ENCODE measurements around the gene TFDP2. TPM values are rescaled to one million over a fixed set of nuclear protein-coding genes. Genes with fewer than 3 reads are reported as not detected.
A peak's percentile ranks its signal among the peaks of the same experiment; 100 is the strongest.

TFDP2 gene
- total and polyA plus RNA-seq, 9 of the 15 experiments (the other 6 are each of a cell fraction or from before 2014, with no cell fraction given), result 95.6 to 179 (median 126) TPM

DNA sequence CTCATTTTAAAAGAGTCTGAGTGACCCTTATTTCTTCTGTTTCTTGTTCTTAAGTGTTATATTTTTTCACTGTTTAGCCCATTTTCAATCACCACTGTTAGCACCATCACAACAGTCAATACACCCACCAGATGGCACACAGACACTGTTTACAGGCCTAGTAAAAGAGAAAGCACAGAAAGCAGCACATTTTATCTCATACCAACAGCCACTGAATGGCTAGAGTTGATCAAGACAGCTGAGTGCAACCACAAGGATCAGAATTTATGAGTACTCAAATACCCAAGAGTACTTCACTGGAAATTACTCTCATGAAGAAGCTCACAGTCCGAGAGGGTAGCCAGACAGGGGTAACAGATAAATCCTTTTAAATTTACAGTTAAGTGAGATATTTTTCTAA, 127.0 kb downstream of the TFDP2 start (continued):
- TF ChIP-seq ZNF143 (CRISPR knock-in tag; IDR thresholded peaks at IDR 0.05), result no peak
- no peak for TF ChIP-seq POLR3A (IDR thresholded peaks at IDR 0.05; ENCODE audit: borderline replicate concordance, extremely low read depth, insufficient read depth, insufficient read length)
- TF ChIP-seq HCFC1 (IDR thresholded peaks at IDR 0.05; ENCODE audit: low read depth, low read length), result no peak
- TF ChIP-seq ZNF668 (CRISPR knock-in tag; IDR thresholded peaks at IDR 0.05), result peak; percentile 73; the same call in 1 of the 2 replicates
- no peak for TF ChIP-seq RBM15 (IDR thresholded peaks at IDR 0.05; ENCODE audit: insufficient read depth, low read length)
- TF ChIP-seq ZNF780A (CRISPR knock-in tag; IDR thresholded peaks at IDR 0.05), result no peak
- TF ChIP-seq TCFL5 (CRISPR knock-in tag; conservative IDR thresholded peaks at IDR 0.05), result no peak
- TF ChIP-seq, protein P1, sequence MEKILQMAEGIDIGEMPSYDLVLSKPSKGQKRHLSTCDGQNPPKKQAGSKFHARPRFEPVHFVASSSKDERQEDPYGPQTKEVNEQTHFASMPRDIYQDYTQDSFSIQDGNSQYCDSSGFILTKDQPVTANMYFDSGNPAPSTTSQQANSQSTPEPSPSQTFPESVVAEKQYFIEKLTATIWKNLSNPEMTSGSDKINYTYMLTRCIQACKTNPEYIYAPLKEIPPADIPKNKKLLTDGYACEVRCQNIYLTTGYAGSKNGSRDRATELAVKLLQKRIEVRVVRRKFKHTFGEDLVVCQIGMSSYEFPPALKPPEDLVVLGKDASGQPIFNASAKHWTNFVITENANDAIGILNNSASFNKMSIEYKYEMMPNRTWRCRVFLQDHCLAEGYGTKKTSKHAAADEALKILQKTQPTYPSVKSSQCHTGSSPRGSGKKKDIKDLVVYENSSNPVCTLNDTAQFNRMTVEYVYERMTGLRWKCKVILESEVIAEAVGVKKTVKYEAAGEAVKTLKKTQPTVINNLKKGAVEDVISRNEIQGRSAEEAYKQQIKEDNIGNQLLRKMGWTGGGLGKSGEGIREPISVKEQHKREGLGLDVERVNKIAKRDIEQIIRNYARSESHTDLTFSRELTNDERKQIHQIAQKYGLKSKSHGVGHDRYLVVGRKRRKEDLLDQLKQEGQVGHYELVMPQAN (IDR thresholded peaks at IDR 0.05; ENCODE audit: borderline replicate concordance), result no peak; the same call in 1 of the 2 replicates
- TF ChIP-seq, protein P2, sequence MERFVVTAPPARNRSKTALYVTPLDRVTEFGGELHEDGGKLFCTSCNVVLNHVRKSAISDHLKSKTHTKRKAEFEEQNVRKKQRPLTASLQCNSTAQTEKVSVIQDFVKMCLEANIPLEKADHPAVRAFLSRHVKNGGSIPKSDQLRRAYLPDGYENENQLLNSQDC (CRISPR knock-in tag; IDR thresholded peaks at IDR 0.05), result no peak
- no peak for TF ChIP-seq NRF1 (conservative IDR thresholded peaks at IDR 0.05 in 1 of 2, IDR thresholded peaks at IDR 0.05 in 1 of 2)
- no peak for TF ChIP-seq MBD2 (IDR thresholded peaks at IDR 0.05; ENCODE audit: borderline replicate concordance, low read depth)
- peak; percentile 98 for TF ChIP-seq MTA3 (IDR thresholded peaks at IDR 0.05; ENCODE audit: borderline replicate concordance)
- TF ChIP-seq, protein P3, sequence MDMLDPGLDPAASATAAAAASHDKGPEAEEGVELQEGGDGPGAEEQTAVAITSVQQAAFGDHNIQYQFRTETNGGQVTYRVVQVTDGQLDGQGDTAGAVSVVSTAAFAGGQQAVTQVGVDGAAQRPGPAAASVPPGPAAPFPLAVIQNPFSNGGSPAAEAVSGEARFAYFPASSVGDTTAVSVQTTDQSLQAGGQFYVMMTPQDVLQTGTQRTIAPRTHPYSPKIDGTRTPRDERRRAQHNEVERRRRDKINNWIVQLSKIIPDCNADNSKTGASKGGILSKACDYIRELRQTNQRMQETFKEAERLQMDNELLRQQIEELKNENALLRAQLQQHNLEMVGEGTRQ (CRISPR knock-in tag; IDR thresholded peaks at IDR 0.05), result no peak
- TF ChIP-seq PTRF (tag; IDR thresholded peaks at IDR 0.05), result no peak
- TF ChIP-seq HNRNPH1 (optimal IDR thresholded peaks at IDR 0.05; ENCODE audit: low read depth, low read length), result no peak
- TF ChIP-seq JUN (IDR thresholded peaks at IDR 0.05; ENCODE audit: borderline replicate concordance, low read depth, low read length), result no peak
- TF ChIP-seq JUN (CRISPR knock-in tag; IDR thresholded peaks at IDR 0.05; ENCODE audit: borderline replicate concordance), result no peak
- TF ChIP-seq FOXJ2 (tag; IDR thresholded peaks at IDR 0.05), result 0 out of 2 replicates have a peak, but pooled peaks have one; percentile 81
- TF ChIP-seq, protein P4, sequence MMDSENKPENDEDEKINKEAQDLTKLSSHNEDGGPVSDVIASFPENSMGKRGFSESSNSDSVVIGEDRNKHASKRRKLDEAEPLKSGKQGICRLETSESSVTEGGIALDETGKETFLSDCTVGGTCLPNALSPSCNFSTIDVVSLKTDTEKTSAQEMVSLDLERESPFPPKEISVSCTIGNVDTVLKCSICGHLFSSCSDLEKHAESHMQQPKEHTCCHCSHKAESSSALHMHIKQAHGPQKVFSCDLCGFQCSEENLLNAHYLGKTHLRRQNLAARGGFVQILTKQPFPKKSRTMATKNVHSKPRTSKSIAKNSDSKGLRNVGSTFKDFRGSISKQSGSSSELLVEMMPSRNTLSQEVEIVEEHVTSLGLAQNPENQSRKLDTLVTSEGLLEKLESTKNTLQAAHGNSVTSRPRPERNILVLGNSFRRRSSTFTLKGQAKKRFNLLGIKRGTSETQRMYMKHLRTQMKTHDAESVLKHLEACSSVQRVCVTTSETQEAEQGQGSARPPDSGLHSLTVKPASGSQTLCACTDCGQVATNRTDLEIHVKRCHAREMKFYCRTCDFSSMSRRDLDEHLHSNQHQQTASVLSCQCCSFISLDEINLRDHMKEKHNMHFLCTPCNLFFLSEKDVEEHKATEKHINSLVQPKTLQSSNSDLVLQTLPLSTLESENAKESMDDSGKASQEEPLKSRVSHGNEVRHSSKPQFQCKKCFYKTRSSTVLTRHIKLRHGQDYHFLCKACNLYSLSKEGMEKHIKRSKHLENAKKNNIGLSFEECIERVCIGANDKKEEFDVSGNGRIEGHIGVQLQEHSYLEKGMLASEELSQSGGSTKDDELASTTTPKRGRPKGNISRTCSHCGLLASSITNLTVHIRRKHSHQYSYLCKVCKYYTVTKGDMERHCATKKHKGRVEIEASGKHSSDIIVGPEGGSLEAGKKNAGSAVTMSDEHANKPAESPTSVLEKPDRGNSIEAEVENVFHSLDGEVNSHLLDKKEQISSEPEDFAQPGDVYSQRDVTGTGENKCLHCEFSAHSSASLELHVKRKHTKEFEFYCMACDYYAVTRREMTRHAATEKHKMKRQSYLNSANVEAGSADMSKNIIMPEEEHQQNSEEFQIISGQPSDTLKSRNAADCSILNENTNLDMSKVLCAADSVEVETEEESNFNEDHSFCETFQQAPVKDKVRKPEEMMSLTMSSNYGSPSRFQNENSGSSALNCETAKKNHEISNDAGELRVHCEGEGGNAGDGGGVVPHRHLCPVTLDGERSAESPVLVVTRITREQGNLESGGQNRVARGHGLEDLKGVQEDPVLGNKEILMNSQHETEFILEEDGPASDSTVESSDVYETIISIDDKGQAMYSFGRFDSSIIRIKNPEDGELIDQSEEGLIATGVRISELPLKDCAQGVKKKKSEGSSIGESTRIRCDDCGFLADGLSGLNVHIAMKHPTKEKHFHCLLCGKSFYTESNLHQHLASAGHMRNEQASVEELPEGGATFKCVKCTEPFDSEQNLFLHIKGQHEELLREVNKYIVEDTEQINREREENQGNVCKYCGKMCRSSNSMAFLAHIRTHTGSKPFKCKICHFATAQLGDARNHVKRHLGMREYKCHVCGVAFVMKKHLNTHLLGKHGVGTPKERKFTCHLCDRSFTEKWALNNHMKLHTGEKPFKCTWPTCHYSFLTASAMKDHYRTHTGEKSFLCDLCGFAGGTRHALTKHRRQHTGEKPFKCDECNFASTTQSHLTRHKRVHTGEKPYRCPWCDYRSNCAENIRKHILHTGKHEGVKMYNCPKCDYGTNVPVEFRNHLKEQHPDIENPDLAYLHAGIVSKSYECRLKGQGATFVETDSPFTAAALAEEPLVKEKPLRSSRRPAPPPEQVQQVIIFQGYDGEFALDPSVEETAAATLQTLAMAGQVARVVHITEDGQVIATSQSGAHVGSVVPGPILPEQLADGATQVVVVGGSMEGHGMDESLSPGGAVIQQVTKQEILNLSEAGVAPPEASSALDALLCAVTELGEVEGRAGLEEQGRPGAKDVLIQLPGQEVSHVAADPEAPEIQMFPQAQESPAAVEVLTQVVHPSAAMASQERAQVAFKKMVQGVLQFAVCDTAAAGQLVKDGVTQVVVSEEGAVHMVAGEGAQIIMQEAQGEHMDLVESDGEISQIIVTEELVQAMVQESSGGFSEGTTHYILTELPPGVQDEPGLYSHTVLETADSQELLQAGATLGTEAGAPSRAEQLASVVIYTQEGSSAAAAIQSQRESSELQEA (IDR thresholded peaks at IDR 0.05; ENCODE audit: low read depth), result no peak

All from K562 (cell line).